Right lobe of liver (tissue), 4 donors: ENCODE data around the gene NFATC1.

Experiments
- POLR2A ChIP-seq: fragments of 450-650 bp; IDR thresholded peaks from one replicate; pipeline ENCODE4 v1.6.1; 2017; ENCODE audit warnings: antibody characterized with exemption, mild to moderate bottlenecking
- TF ChIP-seq, protein P1 (sequence below), 4 donors: fragments of 200-600 bp in 3 of 4; fragments of 450-650 bp in 1 of 4; IDR thresholded peaks; one replicate each; pipeline versions ENCODE4 v1.5.1 to v1.8.0; 2016 to 2022; ENCODE audit warnings: antibody characterized with exemption in 4 of 4, mild to moderate bottlenecking in 2 of 4
- donor health status: DM: no; HTN: no; CAD: no.
- donor health status: DM: no; HTN: no; CAD: no.
- donor health status: DM: no; HTN: yes; CAD: no.

DNA sequence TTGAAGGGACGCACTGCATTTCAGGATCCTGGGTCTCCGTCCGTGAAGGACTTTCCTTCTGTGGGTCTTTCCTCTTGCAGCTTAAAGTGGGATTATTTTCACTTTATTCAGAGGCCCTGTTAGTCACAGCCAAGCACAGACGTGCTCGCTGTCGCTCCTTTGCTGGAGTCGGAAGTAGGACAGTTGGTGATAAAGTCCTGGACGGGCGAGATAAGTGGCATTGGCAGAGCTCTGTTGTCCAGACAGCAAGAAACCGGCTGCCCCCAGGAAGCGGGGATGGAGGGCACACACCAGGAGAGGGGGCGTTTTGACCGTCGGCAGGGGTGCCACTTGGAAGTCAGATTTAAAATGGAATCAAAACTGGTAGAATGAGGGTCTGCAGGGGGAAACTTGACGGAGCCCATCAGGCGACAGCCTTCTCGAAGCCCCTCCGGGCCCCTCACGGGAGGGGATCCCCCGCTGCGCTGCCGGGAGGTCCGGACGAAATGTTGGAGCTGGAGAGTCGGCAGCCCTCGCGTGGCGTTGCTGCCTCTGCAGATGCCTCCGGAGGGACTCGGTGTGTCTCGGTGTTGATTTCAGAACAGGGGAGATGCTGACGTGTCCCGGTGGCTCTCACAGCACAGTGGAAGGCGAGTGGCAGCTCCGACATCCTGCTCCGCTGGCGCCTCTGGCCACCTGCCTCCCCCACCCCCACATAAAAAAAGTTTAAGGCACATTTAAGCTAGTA, 124.2 kb downstream of the NFATC1 start:
- TF ChIP-seq, protein P1, sequence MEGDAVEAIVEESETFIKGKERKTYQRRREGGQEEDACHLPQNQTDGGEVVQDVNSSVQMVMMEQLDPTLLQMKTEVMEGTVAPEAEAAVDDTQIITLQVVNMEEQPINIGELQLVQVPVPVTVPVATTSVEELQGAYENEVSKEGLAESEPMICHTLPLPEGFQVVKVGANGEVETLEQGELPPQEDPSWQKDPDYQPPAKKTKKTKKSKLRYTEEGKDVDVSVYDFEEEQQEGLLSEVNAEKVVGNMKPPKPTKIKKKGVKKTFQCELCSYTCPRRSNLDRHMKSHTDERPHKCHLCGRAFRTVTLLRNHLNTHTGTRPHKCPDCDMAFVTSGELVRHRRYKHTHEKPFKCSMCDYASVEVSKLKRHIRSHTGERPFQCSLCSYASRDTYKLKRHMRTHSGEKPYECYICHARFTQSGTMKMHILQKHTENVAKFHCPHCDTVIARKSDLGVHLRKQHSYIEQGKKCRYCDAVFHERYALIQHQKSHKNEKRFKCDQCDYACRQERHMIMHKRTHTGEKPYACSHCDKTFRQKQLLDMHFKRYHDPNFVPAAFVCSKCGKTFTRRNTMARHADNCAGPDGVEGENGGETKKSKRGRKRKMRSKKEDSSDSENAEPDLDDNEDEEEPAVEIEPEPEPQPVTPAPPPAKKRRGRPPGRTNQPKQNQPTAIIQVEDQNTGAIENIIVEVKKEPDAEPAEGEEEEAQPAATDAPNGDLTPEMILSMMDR (IDR thresholded peaks at IDR 0.05): no peak
- no peak for TF ChIP-seq POLR2A
